Fibroblast of skin of left biceps (primary cell): ENCODE results near the gene FAM234B.
"Not testable (repeated sequence)": the region's sequence is repeated elsewhere in the genome, so short reads cannot be mapped to it uniquely, and the experiment has no call there.

ENCODE experiments used
- DNase-seq, 2 experiments: peaks; one replicate each; pipeline ENCODE4 v3.0.0-alpha.2; 2013; ENCODE audit warnings: low read depth in 2 of 2

The FAM234B gene

GRCh38 chr12:13023811-13024530 is 20.2 kb upstream of the FAM234B start:
- no peak for DNase-seq

GRCh38 chr12:13024531-13024916 is 19.7 kb upstream of the FAM234B start:
- DNase-seq, result no peak

DNA sequence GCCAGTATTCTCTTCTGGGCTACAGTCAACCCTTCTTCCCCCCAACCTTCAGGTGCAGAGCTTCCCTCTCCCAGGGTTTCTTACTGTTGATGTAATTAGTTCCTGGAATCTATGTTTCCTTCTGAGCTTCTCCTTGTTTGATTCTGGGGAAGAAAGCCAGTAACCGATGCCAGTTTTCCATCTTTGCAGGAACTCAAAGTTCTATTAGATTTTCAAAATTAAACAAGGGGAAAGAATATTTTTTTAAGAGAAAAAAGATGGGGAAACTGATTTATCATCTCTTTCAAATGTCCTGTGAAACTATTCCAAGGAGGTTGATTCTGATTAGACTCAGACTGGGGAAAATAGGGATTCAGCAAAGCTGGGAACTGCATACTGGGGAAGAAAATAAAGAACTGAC is 17.9 kb upstream of the FAM234B start:
- no peak for DNase-seq

DNA sequence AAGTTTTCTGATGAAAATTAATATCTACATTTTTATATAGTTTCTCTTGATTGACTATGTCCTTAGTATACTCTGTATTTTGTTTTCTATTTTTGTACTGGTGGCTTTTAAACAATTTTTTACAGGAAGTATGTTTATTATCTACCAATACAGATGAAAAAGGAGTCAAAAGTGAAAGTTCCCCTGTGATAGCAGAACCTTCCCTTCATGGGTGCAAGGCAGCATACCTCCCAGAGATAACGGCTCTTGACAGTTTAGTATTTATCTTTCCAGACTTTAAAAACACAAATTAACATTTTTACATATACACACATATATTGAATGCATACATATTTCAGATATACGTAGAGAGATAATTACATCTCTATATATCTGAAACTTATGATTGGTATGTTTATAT is 17.1 kb upstream of the FAM234B start:
- DNase-seq, result no peak

DNA sequence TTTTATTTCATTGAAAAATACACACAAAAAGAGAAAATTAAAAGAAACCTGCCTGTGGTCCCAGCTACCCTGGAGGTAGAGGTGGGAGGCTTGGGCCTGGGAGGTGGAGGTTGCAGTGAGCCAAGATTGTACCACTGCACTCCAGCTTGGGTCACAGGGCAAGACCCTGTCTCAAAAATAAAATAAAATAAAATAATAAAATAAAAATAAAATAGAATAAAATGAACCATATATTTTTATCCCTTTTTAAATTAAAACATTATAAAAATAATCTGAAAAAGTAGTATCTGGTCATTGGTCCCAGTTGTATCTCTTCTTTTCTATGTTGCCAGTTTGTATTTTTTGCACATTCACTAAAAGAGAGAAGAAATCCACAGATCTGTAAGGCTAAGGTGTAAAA is 16.7 kb upstream of the FAM234B start:
- no peak for DNase-seq

DNA sequence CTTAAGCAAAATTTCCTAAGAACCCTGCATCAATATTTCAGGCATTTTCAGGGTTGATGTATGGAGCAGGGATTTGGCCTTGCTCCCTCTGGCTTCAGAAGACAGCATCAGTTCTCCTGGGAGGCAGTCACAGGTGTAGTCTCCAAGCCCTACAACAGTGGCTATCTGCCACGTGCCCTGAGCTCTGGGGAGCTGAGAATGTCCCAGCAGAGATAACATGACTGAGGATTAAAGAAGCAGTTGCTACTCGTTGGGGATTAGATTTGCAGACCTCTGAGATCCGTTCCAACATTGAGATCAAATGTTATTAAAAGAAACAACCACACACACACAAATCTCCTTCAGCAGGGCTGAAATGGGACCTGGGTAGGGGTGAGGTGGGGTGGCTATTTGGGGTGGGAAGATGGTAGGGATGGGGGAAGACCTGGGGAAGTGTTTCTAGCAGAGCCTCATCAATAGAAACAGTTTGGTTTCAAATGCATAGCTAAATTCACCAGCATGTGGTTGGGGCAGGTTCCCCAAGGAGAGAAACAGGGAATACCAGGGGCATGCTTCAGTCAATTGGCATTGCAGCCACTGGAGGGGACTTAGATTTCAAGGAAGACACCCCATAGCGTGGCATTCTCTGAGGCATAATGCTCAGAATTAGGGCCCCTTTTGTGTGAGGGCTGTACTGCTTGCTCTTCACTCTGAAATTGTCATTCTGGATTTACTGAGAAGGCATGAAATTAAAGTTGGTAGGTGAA is 15.2 kb upstream of the FAM234B start:
- DNase-seq, result no peak

DNA sequence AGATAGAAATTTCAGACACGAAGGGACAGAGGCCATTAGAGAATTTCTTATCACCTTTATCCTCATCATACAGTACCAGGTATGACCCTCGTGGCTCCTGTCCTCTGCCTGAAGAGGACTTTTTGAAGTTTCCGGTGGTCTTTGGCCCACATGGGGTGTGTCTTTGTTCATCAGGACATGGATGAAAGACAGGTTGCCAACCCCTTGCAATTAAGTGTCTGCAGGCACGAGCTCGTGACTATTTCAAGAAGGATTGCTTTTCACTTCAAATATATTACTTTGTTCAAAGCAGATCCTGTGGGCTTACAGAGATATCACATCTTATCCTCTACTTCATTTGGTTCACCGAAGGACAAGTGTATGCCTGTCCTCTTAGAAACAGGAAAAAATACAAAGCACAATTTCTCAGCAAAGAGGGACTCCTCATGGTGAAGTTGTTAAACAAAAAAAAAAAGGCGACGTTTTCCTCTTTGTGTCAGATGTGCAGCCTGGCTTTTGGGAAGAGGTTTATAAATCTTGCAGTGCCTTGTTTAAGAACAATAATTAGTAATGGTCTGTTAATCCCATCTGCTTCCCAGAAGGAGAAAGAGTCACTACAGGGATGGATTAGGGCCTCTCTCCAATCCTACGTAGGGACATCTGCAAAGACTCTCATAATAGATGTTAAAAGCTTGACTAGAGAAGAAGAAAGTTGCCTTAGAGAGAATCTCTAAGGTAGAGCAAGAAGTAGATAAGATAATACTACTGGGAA is 13.5 kb upstream of the FAM234B start:
- DNase-seq, result no peak

DNA sequence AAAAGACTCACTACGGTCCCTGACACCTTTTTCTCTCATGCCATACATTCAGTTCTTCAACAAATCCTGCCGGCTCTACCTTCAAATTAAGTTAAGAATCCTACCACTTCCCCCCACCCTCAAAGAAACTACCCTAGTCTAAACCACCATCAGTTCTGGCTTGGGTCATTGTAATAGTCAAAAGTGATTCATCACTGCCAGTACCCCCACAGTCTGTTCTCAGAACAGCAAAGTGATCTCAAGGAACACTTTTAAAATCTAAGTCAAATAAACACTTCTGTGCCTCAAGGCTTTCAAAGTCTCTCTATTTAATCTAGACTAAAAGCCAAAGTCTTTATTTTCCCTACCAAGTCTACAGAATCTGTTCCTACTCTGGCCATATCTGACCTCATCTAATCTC is 12.0 kb upstream of the FAM234B start:
- no peak for DNase-seq

DNA sequence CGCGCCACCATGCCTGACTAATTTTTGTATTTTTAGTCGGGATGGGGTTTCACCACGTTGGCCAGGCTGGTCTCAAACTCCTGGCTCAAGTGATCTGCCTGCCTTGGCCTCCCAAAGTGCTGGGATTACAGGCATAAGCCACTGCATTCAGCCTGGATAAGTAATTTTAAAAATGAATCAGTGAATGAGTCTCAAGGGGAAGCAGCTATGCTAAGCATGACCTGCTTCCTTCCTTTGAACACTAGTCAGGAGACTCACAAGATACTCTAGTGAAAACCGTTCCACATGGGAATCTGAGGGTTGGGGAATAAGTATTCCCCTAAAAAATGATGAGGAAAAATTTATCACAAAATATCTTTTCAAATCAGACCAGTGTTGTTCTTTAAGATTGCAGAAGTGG is 10.7 kb upstream of the FAM234B start:
- DNase-seq, result no peak

GRCh38 chr12:13035335-13035734 is 8.8 kb upstream of the FAM234B start:
- DNase-seq, result not testable (repeated sequence)

DNA sequence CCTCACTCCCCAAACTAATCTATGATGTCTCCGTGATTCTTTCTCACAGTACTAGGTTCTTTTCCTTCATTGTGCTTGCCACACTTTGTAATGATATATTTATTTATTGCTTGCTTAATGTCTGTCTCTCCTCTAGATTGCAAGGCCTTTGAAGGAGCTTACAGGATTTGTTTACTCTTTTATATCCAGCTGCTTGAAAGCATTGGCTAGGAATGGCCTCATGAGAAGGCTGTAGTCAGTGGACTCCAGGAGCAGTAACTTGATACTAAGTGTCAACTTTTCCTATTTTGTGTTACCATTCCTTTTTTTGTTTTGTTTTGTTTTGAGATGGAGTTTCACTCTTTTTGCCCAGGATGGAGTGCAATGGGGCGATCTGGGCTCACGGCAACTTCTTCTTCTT is 7.3 kb upstream of the FAM234B start:
- DNase-seq, result no peak

- DNase-seq, result peak; percentile 65 to 70
Measured at GRCh38 chr12:13038491-13039161, 5.6 kb upstream of the FAM234B start.

DNA sequence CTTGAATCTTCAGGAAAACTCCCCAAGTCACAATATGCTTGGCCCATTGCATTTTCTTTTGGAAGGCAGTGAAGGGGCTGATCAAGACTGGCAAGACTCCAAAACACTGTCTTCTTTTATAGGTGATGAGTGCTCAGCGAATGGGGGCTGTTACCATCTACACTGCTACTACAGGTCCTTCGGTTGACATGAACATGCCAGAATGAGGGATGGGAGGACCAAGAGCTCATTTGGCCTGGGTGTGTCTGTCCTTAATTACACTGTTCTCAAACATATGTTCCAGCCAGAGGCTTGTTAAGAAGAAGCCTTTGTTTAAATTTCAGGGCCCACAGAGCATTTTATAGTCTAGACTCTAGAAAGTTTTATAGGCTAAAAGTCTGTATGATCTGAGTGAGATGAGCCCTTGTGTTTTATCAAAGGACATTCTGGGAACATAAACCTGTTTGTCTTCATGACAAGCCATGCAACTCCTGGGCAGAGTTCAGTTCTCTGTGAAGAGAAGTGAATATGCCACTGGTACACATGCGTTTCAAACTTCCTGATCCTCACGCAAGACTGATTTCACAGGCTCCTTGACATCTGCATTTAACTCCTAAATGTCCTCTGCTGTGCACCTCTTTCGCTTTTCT is 4.7 kb upstream of the FAM234B start:
- DNase-seq, result no peak

GRCh38 chr12:13041224-13041623 is 3.0 kb upstream of the FAM234B start:
- DNase-seq, result no peak

DNA sequence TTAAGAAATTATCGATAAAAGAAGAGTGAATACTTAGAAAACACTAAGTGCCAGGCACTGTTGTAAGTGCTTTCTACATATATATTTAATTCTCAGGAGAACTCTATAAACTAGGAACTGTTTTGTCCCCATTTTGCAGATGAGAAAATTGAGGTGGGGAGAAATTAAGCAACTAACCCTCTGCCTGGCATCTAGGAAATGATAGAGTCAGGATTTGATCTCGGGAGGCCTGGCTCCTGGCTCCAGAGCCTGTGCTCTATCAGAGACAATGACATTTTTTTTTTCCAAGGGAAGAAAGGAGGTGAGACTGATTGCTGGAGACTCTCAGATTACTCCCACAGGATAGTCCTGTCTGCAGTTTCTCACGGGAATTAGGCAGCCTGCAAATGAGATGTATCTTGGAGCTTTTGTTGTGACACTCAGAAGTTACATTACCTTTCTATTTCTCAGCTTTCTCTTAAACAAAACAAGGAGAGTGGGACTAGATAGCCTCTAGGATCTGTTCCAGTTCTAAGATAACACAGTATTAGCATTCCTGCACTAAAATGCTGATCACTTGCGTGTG is 1.4 kb upstream of the FAM234B start:
- DNase-seq, result no peak

DNA sequence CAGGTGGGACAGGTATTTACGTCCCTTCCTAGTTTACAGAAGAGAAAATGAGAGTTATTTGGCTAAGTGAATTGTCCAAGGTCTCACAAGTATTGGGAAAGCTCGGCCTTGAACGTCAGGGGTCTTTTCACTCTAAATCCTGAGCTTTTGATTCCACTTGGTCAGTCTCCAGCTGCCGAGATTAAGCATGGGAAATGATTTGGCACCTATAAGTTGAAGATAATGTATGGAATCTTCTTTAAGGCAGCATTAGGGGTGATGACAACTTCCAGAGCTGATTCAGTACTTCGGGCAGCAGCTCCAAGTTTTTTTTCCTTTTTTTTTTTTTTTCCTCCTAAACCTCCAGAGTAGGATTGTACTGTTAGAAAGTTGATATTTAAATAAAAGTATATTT is 722 bp downstream of the FAM234B start:
- DNase-seq, result no peak

DNA sequence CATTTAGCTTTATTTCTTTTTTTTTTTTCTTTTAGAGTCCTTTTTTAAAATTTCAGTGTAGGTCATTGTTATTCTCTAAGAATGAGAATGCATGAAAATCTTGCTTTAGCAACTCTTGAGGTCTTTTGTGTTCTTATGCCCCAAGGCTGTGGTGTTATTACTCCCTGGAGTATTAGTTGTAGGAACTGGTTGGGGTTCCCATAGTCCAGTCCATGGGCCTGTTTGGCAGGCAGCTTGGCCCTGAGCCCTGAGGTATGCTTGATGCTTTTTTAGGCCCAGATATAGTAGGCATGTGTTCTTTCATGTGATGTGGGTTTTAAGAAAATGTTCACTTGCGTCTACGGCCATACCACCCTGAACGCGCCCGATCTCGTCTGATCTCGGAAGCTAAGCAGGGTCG is 1.6 kb downstream of the FAM234B start:
- no peak for DNase-seq

DNA sequence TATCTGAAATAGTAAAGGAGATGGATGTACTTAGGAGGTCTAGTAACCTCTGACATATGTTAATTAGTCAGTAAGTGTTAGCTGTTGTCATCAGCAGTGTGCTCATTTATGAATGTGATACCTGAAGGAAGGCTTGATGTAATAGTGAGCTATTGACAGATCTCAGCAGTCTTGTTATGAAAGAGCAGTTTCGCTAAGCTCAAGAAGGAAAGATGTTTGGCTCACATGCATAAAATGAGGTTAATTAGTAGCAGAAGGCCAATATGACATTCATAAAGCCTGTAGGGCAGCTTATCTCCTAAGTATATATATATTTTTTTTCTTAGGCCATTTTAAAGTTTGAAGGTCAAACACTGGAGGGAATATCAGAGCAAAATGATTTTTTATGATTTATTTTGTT is 2.8 kb downstream of the FAM234B start:
- DNase-seq, result no peak

DNA sequence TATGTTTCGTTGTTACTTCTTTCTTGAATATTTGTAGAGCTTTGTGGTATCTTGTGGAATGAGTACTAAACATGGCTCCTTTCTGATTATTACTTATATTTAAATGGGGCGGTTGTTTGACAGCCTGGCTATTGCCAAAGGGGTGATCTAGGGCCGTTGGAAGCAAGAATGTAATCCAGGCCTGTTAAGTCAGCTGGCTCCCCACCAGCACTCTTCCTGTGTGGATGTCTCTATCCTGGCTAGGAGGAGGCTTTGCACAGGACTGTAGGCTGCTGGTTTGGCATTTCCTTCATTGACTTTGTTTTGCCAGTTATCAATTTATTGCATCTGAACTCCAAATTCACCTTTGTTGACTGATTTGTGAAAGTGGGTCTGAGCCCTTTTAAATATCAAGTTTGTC is 5.6 kb downstream of the FAM234B start:
- DNase-seq, result no peak

DNA sequence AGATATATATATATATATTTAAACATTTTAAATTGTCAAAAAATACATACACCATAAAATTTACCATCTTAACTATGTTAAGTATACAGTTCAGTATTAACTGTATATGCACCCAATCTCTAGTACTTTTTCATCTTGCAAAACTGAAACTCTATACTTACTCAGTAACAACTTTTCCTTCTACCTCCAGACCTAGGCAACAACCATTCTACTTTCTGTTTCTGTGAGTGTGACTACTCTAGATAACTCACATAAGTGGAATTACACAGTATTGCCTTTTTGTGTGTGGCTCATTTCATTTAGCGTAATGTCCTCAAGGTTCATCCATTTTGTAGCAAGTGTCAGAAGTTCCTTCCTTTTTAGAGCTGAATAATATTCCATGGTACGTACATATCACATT is 8.2 kb downstream of the FAM234B start:
- no peak for DNase-seq

DNA sequence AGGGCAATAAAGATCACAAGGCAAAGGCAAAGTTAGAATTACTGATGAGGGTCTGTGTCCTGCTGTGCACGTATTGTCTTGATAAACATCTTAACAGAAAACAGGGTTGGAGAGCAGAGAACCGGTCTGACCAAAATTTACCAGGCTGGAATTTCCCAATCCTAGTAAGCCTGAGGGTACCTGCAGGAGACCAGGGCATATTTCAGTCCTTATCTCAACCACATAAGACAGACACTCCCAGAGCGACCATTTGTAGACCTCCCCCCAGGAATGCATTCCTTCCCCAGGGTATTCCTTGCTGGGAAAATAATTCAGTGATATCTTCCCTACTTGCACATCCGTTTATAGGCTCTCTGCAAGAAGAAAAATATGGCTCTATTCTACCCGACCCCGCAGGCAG is 9.4 kb downstream of the FAM234B start:
- DNase-seq, result not testable (repeated sequence)

DNA sequence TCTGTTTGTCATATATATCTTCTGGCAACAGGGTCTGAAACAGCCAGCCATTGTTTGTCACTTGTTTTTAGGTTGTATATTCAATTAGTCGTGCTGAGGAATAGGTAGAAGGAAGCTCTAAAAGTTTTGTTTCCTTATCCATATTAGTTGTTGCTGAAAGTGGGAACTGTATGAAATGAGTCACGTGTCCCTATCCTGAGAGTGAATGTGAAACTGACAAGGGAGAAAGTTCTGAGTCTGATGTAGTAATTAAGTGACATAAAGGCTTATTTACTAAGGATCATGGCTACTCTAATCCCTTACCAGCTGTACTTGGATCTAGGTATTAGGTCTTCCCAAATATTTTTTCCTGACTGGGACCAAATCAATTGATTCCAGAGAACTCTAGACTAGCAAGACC is 16.4 kb downstream of the FAM234B start:
- no peak for DNase-seq
